ENCODE data around the gene PHPT1. TPM values are rescaled to one million over a fixed set of nuclear protein-coding genes. Genes with fewer than 3 reads are reported as not detected.

The PHPT1 gene
- total RNA-seq: 49.9 and 50.8 TPM in 2 replicates

GRCh38 chr9:136849038-136849959, at the start of gene PHPT1:
PHPT1 (plus strand) TSS chr9:136849409; CDS start chr9:136849431, 22 bp downstream.

GRCh38 chr9:136807281-136808074, 41.7 kb upstream of the PHPT1 start, which contains the start of gene RABL6:
RABL6 (plus strand) TSS chr9:136807948; CDS start chr9:136808197, 249 bp downstream.

GRCh38 chr9:136842380-136842948, 6.7 kb upstream of the PHPT1 start, which contains the start of gene AJM1:
AJM1 (plus strand) TSS chr9:136842478; CDS start chr9:136844415, 1,937 bp downstream.

GRCh38 chr9:136851941-136852663, 2.9 kb downstream of the PHPT1 start, which contains the start of gene MAMDC4:
MAMDC4 (plus strand) TSS chr9:136852346; CDS start chr9:136852417, 71 bp downstream.

GRCh38 chr9:136885950-136886578, 36.9 kb downstream of the PHPT1 start, which contains the start of gene TRAF2:
TRAF2 (plus strand) TSS chr9:136886516; CDS start chr9:136898741, 12,225 bp downstream.

Small RNAs within 50 kb of the gene (small RNA-seq; reads per million reads assigned to genes)
- gene AL355987.2 (not detected), gene MIR4292 (not detected), gene MIR4479 (not detected)

Other genes starting within 250 kb of the PHPT1 start
- 7.1 and 9.2 TPM in 2 replicates for gene EGFL7, start 186.5 kb upstream of the PHPT1 start, total RNA-seq
- 28.5 and 34.9 TPM in 2 replicates for gene AGPAT2, start 162.0 kb upstream of the PHPT1 start, total RNA-seq
- gene DIPK1B, start 136.8 kb upstream of the PHPT1 start, total RNA-seq: 0.13 and 0.65 TPM in 2 replicates
- not detected in 2 replicates for gene LCN10, start 106.5 kb upstream of the PHPT1 start, total RNA-seq
- not detected in 2 replicates for gene LCN6, start 100.9 kb upstream of the PHPT1 start, total RNA-seq
- not detected in 2 replicates for gene LCN8, start 91.2 kb upstream of the PHPT1 start, total RNA-seq
- gene LCN15, start 84.9 kb upstream of the PHPT1 start, total RNA-seq: not detected in 2 replicates
- 37.4 and 42.7 TPM in 2 replicates for gene TMEM141, start 58.1 kb upstream of the PHPT1 start, total RNA-seq
- 0.26 and 0.32 TPM in 2 replicates for gene CCDC183, start 53.1 kb upstream of the PHPT1 start, total RNA-seq
- 41.4 and 60.4 TPM in 2 replicates for gene RABL6, start 41.5 kb upstream of the PHPT1 start, total RNA-seq
- gene AJM1, start 6.9 kb upstream of the PHPT1 start, total RNA-seq: 0.65 TPM in 2 replicates
- gene MAMDC4, start 2.9 kb downstream of the PHPT1 start, total RNA-seq: 0.39 and 0.76 TPM in 2 replicates
- 237 and 265 TPM in 2 replicates for gene EDF1, start 16.9 kb downstream of the PHPT1 start, total RNA-seq
- gene TRAF2, start 37.1 kb downstream of the PHPT1 start, total RNA-seq: 6.3 and 9.2 TPM in 2 replicates
- 109 and 113 TPM in 2 replicates for gene FBXW5, start 95.3 kb downstream of the PHPT1 start, total RNA-seq
- gene C8G, start 95.8 kb downstream of the PHPT1 start, total RNA-seq: 0.39 and 0.54 TPM in 2 replicates
- not detected in 2 replicates for gene LCN12, start 102.9 kb downstream of the PHPT1 start, total RNA-seq
- gene PTGDS, start 128.1 kb downstream of the PHPT1 start, total RNA-seq: 0.65 and 5.1 TPM in 2 replicates
- 0.11 and 0.65 TPM in 2 replicates for gene LCNL1, start 133.6 kb downstream of the PHPT1 start, total RNA-seq
- gene PAXX, start 143.0 kb downstream of the PHPT1 start, total RNA-seq: 12.1 and 12.8 TPM in 2 replicates
- gene CLIC3, start 147.2 kb downstream of the PHPT1 start, total RNA-seq: 16.0 and 16.6 TPM in 2 replicates
- gene ABCA2, start 178.8 kb downstream of the PHPT1 start, total RNA-seq: 16.3 and 17.5 TPM in 2 replicates
- not detected in 2 replicates for gene FUT7, start 182.7 kb downstream of the PHPT1 start, total RNA-seq
- 20.0 and 20.1 TPM in 2 replicates for gene NPDC1, start 196.8 kb downstream of the PHPT1 start, total RNA-seq
- gene ENTPD2, start 204.7 kb downstream of the PHPT1 start, total RNA-seq: not detected in 2 replicates
- 2.9 and 4.0 TPM in 2 replicates for gene SAPCD2, start 221.1 kb downstream of the PHPT1 start, total RNA-seq
- gene UAP1L1, start 228.1 kb downstream of the PHPT1 start, total RNA-seq: 15.6 and 22.1 TPM in 2 replicates
- gene MAN1B1, start 237.6 kb downstream of the PHPT1 start, total RNA-seq: 60.6 and 60.9 TPM in 2 replicates